Loucy (cell line): ENCODE measurements around the gene ZDHHC14.
"Not testable (repeated sequence)": the region's sequence is repeated elsewhere in the genome, so short reads cannot be mapped to it uniquely, and the experiment has no call there.

Experiments used
- EZH2phosphoT487 ChIP-seq: fragments of 200-600 bp; IDR thresholded peaks from 2 replicates; pipeline ENCODE4 v1.6.1; 2018; ENCODE audit warnings: antibody characterized with exemption, mild to moderate bottlenecking, moderate library complexity, borderline replicate concordance
- TF ChIP-seq, protein P1 (sequence below): fragments of 200-600 bp; sonication (generic); conservative IDR thresholded peaks from 2 replicates; pipeline ENCODE4 v1.5.1; 2014; ENCODE audit warnings: mild to moderate bottlenecking, antibody characterized with exemption, low read length

DNA sequence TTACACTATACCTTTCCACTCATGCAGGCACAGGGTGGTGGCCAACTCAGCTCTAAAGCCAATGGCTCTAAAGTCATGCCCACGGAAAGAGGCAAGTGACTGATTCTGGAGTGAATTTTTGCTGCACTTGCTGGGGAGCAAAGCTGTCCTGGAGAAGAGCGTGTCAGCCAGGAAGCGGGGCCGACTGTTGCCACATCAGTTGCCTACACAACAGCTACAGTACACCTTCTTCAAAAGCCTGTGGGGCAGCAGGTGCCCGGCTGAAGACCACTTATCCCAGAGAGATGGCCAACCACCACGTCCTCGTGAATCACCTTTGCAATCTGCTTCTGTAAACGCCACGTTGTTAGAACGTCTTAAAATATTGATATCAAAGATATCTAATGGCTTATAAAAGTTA, 179.1 kb downstream of the ZDHHC14 start:
- TF ChIP-seq, protein P1, sequence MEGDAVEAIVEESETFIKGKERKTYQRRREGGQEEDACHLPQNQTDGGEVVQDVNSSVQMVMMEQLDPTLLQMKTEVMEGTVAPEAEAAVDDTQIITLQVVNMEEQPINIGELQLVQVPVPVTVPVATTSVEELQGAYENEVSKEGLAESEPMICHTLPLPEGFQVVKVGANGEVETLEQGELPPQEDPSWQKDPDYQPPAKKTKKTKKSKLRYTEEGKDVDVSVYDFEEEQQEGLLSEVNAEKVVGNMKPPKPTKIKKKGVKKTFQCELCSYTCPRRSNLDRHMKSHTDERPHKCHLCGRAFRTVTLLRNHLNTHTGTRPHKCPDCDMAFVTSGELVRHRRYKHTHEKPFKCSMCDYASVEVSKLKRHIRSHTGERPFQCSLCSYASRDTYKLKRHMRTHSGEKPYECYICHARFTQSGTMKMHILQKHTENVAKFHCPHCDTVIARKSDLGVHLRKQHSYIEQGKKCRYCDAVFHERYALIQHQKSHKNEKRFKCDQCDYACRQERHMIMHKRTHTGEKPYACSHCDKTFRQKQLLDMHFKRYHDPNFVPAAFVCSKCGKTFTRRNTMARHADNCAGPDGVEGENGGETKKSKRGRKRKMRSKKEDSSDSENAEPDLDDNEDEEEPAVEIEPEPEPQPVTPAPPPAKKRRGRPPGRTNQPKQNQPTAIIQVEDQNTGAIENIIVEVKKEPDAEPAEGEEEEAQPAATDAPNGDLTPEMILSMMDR, result not testable (repeated sequence)
- TF ChIP-seq EZH2phosphoT487, result not testable (repeated sequence)
